Ovary (tissue), 3 donors: ENCODE measurements around the gene ARHGEF39.

Source experiments
- POLR2A ChIP-seq: fragments of 450-650 bp; IDR thresholded peaks from one replicate; pipeline ENCODE4 v1.6.1; 2017; ENCODE audit warnings: antibody characterized with exemption, mild to moderate bottlenecking, moderate library complexity
- TF ChIP-seq, protein P1 (sequence below), 3 donors: fragments of 450-650 bp in 2 of 3; fragments of 200-600 bp in 1 of 3; IDR thresholded peaks; one replicate each; pipeline versions ENCODE4 v1.5.1 to v1.8.0; 2016 to 2022; ENCODE audit warnings: antibody characterized with exemption in 3 of 3, mild to moderate bottlenecking in 1 of 3
- donor health status: DM: no; HTN: no; CAD: no.

DNA sequence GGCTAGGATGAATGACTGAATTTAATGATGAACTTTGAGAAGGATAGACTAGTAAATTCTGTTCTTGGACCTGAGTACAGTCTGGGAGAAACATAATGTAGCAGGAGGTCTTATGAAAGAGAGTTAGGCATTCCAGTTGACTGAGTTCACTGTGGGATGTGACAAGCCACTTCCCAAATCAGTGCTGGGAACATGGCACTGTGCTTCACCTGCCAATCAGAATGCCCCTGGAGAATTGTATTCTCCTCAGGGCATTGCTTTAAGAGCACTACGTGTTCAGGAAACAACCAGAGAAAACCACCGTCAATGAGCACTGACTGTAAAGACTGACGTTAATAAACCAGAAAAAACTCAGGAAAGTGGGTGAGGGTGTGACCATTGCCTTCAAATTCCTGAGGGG, 5.7 kb downstream of the ARHGEF39 start:
- TF ChIP-seq, protein P1, sequence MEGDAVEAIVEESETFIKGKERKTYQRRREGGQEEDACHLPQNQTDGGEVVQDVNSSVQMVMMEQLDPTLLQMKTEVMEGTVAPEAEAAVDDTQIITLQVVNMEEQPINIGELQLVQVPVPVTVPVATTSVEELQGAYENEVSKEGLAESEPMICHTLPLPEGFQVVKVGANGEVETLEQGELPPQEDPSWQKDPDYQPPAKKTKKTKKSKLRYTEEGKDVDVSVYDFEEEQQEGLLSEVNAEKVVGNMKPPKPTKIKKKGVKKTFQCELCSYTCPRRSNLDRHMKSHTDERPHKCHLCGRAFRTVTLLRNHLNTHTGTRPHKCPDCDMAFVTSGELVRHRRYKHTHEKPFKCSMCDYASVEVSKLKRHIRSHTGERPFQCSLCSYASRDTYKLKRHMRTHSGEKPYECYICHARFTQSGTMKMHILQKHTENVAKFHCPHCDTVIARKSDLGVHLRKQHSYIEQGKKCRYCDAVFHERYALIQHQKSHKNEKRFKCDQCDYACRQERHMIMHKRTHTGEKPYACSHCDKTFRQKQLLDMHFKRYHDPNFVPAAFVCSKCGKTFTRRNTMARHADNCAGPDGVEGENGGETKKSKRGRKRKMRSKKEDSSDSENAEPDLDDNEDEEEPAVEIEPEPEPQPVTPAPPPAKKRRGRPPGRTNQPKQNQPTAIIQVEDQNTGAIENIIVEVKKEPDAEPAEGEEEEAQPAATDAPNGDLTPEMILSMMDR (IDR thresholded peaks at IDR 0.05), result no peak
- no peak for TF ChIP-seq POLR2A
